K562 treated with DMSO at 1 percent for 4 hours (cell line): Measurements from ENCODE around the gene KREMEN1. TPM values are rescaled to one million over a fixed set of nuclear protein-coding genes. Genes with fewer than 3 reads are reported as not detected.

ENCODE experiments used
- total RNA-seq: library from RNA; unstranded; fragments of 300-600 nt; gene quantifications from 2 replicates; pipeline ENCODE4 v1.2.3, GENCODE V29; 2022; ENCODE audit not compliant: insufficient read depth

The KREMEN1 gene, protein sequence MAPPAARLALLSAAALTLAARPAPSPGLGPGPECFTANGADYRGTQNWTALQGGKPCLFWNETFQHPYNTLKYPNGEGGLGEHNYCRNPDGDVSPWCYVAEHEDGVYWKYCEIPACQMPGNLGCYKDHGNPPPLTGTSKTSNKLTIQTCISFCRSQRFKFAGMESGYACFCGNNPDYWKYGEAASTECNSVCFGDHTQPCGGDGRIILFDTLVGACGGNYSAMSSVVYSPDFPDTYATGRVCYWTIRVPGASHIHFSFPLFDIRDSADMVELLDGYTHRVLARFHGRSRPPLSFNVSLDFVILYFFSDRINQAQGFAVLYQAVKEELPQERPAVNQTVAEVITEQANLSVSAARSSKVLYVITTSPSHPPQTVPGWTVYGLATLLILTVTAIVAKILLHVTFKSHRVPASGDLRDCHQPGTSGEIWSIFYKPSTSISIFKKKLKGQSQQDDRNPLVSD
- total RNA-seq = 15.6 and 26.1 TPM in 2 replicates

DNA sequence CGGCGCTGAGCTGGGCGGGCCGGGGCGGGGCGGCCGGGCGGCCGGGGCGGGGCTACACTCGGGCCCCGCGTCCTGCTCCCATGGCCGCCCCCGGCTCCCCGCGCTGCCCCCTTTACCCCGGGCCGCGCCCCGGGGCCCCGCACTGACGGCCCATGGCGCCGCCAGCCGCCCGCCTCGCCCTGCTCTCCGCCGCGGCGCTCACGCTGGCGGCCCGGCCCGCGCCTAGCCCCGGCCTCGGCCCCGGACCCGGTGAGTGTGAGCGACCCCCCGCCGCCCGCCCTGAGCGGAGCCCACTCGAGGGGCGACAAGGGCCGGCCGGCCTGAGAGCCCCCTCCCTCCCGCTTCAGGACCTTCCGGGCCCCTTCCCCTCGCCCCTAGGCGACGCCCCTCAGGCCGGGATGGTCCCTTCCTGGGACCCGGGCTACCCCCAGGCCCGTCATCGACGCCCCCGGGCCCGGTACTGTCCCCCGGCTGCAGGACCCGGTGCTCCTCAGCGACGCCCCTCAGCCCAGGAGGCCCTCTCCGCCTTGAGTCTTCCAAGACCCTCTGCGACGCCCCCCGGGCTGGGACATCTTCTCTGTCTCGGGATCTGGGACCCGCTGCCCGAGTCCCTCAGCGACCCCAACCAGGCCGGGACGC lies at the start of gene KREMEN1:
TSS of gene KREMEN1 (plus strand) at position 57 of the 639 bp plus-strand sequence. CDS start at position 153, 96 bp downstream.

DNA sequence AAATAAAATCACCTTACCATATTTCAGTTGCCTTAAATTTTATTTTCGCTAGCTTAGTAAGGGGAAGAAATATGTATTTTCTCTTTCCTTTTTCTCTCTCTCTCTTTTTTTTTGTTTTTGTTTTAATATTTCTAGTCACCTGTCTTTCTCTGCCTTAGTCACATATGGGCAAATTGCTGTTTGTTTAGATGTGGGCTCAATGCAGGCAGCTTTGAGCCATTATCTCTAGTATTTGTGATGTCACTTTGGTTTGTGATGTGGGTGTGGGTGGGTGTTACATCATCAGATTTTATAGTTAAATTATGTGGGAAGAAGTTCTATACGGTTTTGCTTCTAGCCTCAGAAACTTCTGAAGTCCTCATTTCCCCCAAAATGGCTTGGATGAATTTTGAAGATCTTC lies 11.1 kb upstream of the KREMEN1 start, which contains the start of gene C22orf31:
TSS of gene C22orf31 (minus strand) at position 59 of the 400 bp plus-strand sequence. CDS start at position 20, 39 bp downstream.

DNA sequence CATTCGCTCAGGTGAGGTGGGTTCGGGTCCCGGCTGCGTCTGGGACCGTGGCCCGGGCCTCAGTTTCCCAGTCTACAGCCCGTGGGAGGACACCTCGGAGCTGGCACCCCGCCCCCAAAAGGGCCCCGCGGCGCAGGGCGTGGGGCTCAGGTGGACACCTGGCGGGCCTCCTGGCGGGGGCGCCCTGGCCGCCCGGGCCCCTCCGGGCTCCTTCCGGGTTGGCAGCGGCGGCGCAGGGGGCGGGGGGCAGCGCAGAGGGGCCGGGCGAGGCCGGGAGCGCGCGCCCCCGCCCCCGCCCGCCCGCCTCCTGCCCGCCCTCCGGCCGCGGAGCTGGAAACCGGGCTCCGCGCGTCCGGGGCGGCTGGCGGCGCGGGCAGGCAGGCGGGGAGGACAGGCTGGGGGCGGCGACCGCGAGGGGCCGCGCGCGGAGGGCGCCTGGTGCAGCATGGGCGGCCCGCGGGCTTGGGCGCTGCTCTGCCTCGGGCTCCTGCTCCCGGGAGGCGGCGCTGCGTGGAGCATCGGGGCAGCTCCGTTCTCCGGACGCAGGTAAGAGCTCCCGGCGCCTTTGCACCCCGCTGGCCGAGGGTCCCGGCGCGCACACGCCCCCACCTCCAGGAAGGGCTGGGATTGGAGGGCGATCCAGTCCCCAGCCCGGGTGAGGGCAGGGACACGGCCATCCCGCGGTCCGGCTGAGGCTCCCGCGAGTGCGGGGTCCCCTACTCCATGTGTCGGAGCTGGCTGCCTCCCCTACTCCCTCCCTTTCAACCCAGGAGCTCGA lies 132.9 kb downstream of the KREMEN1 start, which contains the start of gene EMID1:
TSS of gene EMID1 (plus strand) at position 303 of the 778 bp plus-strand sequence. CDS start at position 446, 143 bp downstream.

Other genes starting within 250 kb of the KREMEN1 start
- 1.0 and 1.2 TPM in 2 replicates for gene ZNRF3, start 189.5 kb upstream of the KREMEN1 start, total RNA-seq
- gene C22orf31, start 11.2 kb upstream of the KREMEN1 start, total RNA-seq = not detected in 2 replicates
- 77.5 and 98.7 TPM in 2 replicates for gene EMID1, start 132.9 kb downstream of the KREMEN1 start, total RNA-seq
- 37.8 and 39.9 TPM in 2 replicates for gene RHBDD3, start 194.9 kb downstream of the KREMEN1 start, total RNA-seq
- 173 and 192 TPM in 2 replicates for gene EWSR1, start 195.2 kb downstream of the KREMEN1 start, total RNA-seq
- 17.3 and 21.5 TPM in 2 replicates for gene GAS2L1, start 233.6 kb downstream of the KREMEN1 start, total RNA-seq
- not detected in 2 replicates for gene RASL10A, start 242.7 kb downstream of the KREMEN1 start, total RNA-seq